HepG2 (cell line): Measurements from ENCODE around the gene KCTD5. TPM values are rescaled to one million over a fixed set of nuclear protein-coding genes. Genes with fewer than 3 reads are reported as not detected.
A peak's percentile ranks its signal among the peaks of the same experiment; 100 is the strongest.

ENCODE experiments used
- AGO2 ChIP-seq: fragments of 200-400 bp; formaldehyde crosslinking; optimal IDR thresholded peaks from 2 replicates; pipeline ENCODE3; 2017; ENCODE audit warnings: mild to moderate bottlenecking, low read depth, low read length, moderate library complexity
- CCDC6 ChIP-seq: sonication (generic); formaldehyde crosslinking; IDR thresholded peaks from 2 replicates; pipeline ENCODE4 v1.8.1; 2022; ENCODE audit warnings: mild to moderate bottlenecking, missing genetic modification reagents, moderate library complexity
- ELF1 ChIP-seq: sonication (generic); formaldehyde crosslinking; IDR thresholded peaks from 2 replicates; pipeline ENCODE4 v1.4.0; 2020; ENCODE audit warnings: missing genetic modification reagents
- FOXA3 ChIP-seq: IDR thresholded peaks from 2 replicates; pipeline ENCODE4 v1.6.1; 2016; ENCODE audit warnings: missing genetic modification reagents, missing compliant biosample characterization
- FOXO4 ChIP-seq: sonication (generic); formaldehyde crosslinking; conservative IDR thresholded peaks from 2 replicates; pipeline ENCODE4 v1.8.1; 2023; ENCODE audit warnings: missing genetic modification reagents
- GATAD1 ChIP-seq: IDR thresholded peaks from 2 replicates; pipeline ENCODE4 v1.6.1; 2016; ENCODE audit warnings: missing genetic modification reagents, missing compliant biosample characterization
- LCORL ChIP-seq, 2 experiments: fragments of 450-650 bp in 1 of 2; sonication (generic) in 1 of 2; formaldehyde crosslinking in 1 of 2; IDR thresholded peaks; 2 replicates each; pipeline versions ENCODE4 v1.5.0 to v1.6.1; 2017 to 2020; ENCODE audit warnings: antibody characterized with exemption in 1 of 2, missing genetic modification reagents in 1 of 2
- MZF1 ChIP-seq: sonication (generic); formaldehyde crosslinking; IDR thresholded peaks from 2 replicates; pipeline ENCODE4 v1.8.1; 2023; ENCODE audit warnings: mild to moderate bottlenecking, missing genetic modification reagents, borderline replicate concordance
- NFRKB ChIP-seq: fragments of 450-650 bp; IDR thresholded peaks from 2 replicates; pipeline ENCODE4 v1.6.1; 2017
- RBM22 ChIP-seq: fragments of 200-400 bp; formaldehyde crosslinking; optimal IDR thresholded peaks from 2 replicates; pipeline ENCODE3; 2017; ENCODE audit warnings: mild to moderate bottlenecking, low read length, moderate library complexity
- REPIN1 ChIP-seq: sonication (generic); formaldehyde crosslinking; IDR thresholded peaks from 2 replicates; pipeline ENCODE4 v1.8.0; 2022; ENCODE audit warnings: missing genetic modification reagents, low read depth, mild to moderate bottlenecking, borderline replicate concordance
- SALL1 ChIP-seq: sonication (generic); formaldehyde crosslinking; IDR thresholded peaks from 2 replicates; pipeline ENCODE4 v1.8.0; 2022; ENCODE audit warnings: mild to moderate bottlenecking, missing genetic modification reagents
- WIZ ChIP-seq: sonication (generic); formaldehyde crosslinking; IDR thresholded peaks from 2 replicates; pipeline ENCODE4 v1.5.1; 2020; ENCODE audit warnings: mild to moderate bottlenecking, missing genetic modification reagents
- ZBTB46 ChIP-seq: sonication (generic); formaldehyde crosslinking; IDR thresholded peaks from 2 replicates; pipeline ENCODE4 v1.4.0; 2020; ENCODE audit warnings: mild to moderate bottlenecking, missing genetic modification reagents, borderline replicate concordance
- ZNF629 ChIP-seq: sonication (generic); formaldehyde crosslinking; conservative IDR thresholded peaks from 2 replicates; pipeline ENCODE4 v1.5.0; 2020; ENCODE audit warnings: missing genetic modification reagents
- ZNF740 ChIP-seq: sonication (generic); formaldehyde crosslinking; IDR thresholded peaks from 2 replicates; pipeline ENCODE4 v1.4.0; 2020; ENCODE audit warnings: missing genetic modification reagents
- polyA plus RNA-seq, 8 experiments: library from polyadenylated mRNA; depleted of rRNA in 3 of 8; stranded (reverse) in 7 of 8; unstranded in 1 of 8; fragments of >200 nt; fragmentation: Illumina TruSeq in 4 of 8; extraction: Trizol in 4 of 8; gene quantifications; 2 replicates each; pipeline versions ENCODE4 v1.2.1 to v1.2.3, GENCODE V29; 2011 to 2016; ENCODE audit warnings: low read depth in 4 of 8, missing spikeins in 1 of 8, mixed read lengths in 1 of 8; ENCODE audit not compliant: insufficient read depth in 1 of 8
- total RNA-seq, 5 experiments: library from RNA; depleted of rRNA; stranded (reverse); fragments of >200 nt; fragmentation: Illumina TruSeq; extraction: Trizol; gene quantifications; 2 replicates each; pipeline ENCODE4 v1.2.3, GENCODE V29; 2016; ENCODE audit warnings: low read depth in 1 of 5
- TF ChIP-seq, protein P1 (sequence below): sonication (generic); formaldehyde crosslinking; IDR thresholded peaks from 2 replicates; pipeline ENCODE4 v1.4.0; 2020; ENCODE audit warnings: low read depth, missing genetic modification reagents
- TF ChIP-seq, protein P2 (sequence below), 2 experiments: sonication (generic) in 1 of 2; formaldehyde crosslinking in 1 of 2; IDR thresholded peaks; 2 replicates each; pipeline versions ENCODE4 v1.4.0 to v1.6.1; 2018 to 2020; ENCODE audit warnings: missing genetic modification reagents in 2 of 2, borderline replicate concordance in 1 of 2, low read depth in 1 of 2, mild to moderate bottlenecking in 1 of 2, missing biosample characterization in 1 of 2

Gene KCTD5
- total and polyA plus RNA-seq, 2 of the 13 experiments (the other 11 are each of a cell fraction or from before 2014, with no cell fraction given) = 25.4 to 29.8 TPM

DNA sequence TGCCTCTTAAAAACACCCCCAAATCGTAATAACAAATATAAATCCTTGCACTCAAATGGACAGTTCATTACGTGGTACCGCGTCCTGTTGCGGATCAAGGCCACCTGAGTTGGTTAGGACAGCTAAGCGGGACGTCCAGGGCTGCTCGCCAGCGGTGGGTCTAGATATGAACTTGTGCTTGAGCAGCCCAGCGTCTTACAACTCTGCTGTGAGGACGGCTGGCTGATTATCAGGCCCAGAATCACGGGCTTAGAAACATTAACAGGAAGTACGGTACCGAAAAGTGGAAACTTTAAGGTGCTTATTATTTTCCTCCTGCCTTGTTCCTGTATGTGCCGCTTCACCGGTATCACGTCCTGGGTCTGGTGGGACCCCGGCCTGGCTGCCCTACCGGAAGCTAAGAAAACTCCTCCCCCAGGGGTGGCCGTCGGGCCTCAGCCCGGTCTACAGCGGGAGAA lies 69.3 kb downstream of the KCTD5 start (continued):
- TF ChIP-seq ZBTB46 (CRISPR knock-in tag) (no peak), CCDC6 (CRISPR knock-in tag) (no peak; the same call in 1 of the 2 replicates), SALL1 (CRISPR knock-in tag) (no peak), ELF1 (CRISPR knock-in tag) (no peak), ZNF740 (CRISPR knock-in tag) (no peak), LCORL (IDR thresholded peaks at IDR 0.05) (0 out of 2 replicates have a peak, but pooled peaks have one; percentile 3), LCORL (CRISPR knock-in tag; IDR thresholded peaks at IDR 0.05) (no peak; the same call in 1 of the 2 replicates), REPIN1 (CRISPR knock-in tag) (peak; percentile 13; the same call in 1 of the 2 replicates), FOXO4 (CRISPR knock-in tag) (no peak), NFRKB (no peak), AGO2 (no peak), FOXA3 (CRISPR knock-in tag) (no peak; the same call in 1 of the 2 replicates), RBM22 (peak; percentile 11), WIZ (no peak), MZF1 (no peak), GATAD1 (CRISPR knock-in tag) (no peak), ZNF629 (CRISPR knock-in tag) (no peak)
- TF ChIP-seq, protein P1, sequence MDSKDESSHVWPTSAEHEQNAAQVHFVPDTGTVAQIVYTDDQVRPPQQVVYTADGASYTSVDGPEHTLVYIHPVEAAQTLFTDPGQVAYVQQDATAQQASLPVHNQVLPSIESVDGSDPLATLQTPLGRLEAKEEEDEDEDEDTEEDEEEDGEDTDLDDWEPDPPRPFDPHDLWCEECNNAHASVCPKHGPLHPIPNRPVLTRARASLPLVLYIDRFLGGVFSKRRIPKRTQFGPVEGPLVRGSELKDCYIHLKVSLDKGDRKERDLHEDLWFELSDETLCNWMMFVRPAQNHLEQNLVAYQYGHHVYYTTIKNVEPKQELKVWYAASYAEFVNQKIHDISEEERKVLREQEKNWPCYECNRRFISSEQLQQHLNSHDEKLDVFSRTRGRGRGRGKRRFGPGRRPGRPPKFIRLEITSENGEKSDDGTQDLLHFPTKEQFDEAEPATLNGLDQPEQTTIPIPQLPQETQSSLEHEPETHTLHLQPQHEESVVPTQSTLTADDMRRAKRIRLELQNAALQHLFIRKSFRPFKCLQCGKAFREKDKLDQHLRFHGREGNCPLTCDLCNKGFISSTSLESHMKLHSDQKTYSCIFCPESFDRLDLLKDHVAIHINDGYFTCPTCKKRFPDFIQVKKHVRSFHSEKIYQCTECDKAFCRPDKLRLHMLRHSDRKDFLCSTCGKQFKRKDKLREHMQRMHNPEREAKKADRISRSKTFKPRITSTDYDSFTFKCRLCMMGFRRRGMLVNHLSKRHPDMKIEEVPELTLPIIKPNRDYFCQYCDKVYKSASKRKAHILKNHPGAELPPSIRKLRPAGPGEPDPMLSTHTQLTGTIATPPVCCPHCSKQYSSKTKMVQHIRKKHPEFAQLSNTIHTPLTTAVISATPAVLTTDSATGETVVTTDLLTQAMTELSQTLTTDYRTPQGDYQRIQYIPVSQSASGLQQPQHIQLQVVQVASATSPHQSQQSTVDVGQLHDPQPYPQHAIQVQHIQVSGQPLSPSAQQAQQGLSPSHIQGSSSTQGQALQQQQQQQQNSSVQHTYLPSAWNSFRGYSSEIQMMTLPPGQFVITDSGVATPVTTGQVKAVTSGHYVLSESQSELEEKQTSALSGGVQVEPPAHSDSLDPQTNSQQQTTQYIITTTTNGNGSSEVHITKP (CRISPR knock-in tag) = no peak
- TF ChIP-seq, protein P2, sequence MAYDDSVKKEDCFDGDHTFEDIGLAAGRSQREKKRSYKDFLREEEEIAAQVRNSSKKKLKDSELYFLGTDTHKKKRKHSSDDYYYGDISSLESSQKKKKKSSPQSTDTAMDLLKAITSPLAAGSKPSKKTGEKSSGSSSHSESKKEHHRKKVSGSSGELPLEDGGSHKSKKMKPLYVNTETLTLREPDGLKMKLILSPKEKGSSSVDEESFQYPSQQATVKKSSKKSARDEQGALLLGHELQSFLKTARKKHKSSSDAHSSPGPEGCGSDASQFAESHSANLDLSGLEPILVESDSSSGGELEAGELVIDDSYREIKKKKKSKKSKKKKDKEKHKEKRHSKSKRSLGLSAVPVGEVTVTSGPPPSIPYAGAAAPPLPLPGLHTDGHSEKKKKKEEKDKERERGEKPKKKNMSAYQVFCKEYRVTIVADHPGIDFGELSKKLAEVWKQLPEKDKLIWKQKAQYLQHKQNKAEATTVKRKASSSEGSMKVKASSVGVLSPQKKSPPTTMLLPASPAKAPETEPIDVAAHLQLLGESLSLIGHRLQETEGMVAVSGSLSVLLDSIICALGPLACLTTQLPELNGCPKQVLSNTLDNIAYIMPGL (CRISPR knock-in tag; IDR thresholded peaks at IDR 0.05; ENCODE audit: borderline replicate concordance in 1 of 2, low read depth in 1 of 2) = no peak
